GM21737 (cell line): ENCODE measurements around the gene FRMD7.
"Not testable (repeated sequence)": the region's sequence is repeated elsewhere in the genome, so short reads cannot be mapped to it uniquely, and the experiment has no call there.

Source experiments
- ATAC-seq: cut with Tn5 transposase; IDR thresholded peaks from one replicate; pipeline ENCODE4 v1.9.1; 2021; ENCODE audit warnings: mild to moderate bottlenecking, moderate library complexity; ENCODE audit not compliant: unreplicated experiment

Gene FRMD7

GRCh38 chrX:132127743-132128142 lies at the start of gene FRMD7:
Gene FRMD7, minus strand, starts transcription at chrX:132128020. Its CDS starts 176 bp downstream, at chrX:132127844.
- ATAC-seq: no peak

- no peak for ATAC-seq
Observed at GRCh38 chrX:132173647-132174046, 45.8 kb upstream of the FRMD7 start.

- ATAC-seq: no peak
Observed at GRCh38 chrX:132171881-132172280, 44.1 kb upstream of the FRMD7 start.

- ATAC-seq: no peak
Observed at GRCh38 chrX:132171478-132171877, 43.7 kb upstream of the FRMD7 start.

- no peak for ATAC-seq
Observed at GRCh38 chrX:132169554-132169953, 41.7 kb upstream of the FRMD7 start.

- no peak for ATAC-seq
Observed at GRCh38 chrX:132165651-132166050, 37.8 kb upstream of the FRMD7 start.

- no peak for ATAC-seq
Observed at GRCh38 chrX:132165005-132165404, 37.2 kb upstream of the FRMD7 start.

GRCh38 chrX:132163094-132163493 lies 35.3 kb upstream of the FRMD7 start:
- not testable (repeated sequence) for ATAC-seq

- no peak for ATAC-seq
Observed at GRCh38 chrX:132153166-132153565, 25.3 kb upstream of the FRMD7 start.

- no peak for ATAC-seq
Observed at GRCh38 chrX:132146456-132146855, 18.6 kb upstream of the FRMD7 start.

GRCh38 chrX:132144061-132144460 lies 16.2 kb upstream of the FRMD7 start:
- no peak for ATAC-seq

- no peak for ATAC-seq
Observed at GRCh38 chrX:132125906-132126305, 1.9 kb downstream of the FRMD7 start.

- no peak for ATAC-seq
Observed at GRCh38 chrX:132120913-132121312, 6.9 kb downstream of the FRMD7 start.

- no peak for ATAC-seq
Observed at GRCh38 chrX:132119821-132120515, 7.9 kb downstream of the FRMD7 start.

- ATAC-seq: no peak
Observed at GRCh38 chrX:132119283-132119682, 8.5 kb downstream of the FRMD7 start.

GRCh38 chrX:132118358-132118757 lies 9.5 kb downstream of the FRMD7 start:
- no peak for ATAC-seq

GRCh38 chrX:132115792-132116191 lies 12.0 kb downstream of the FRMD7 start:
- no peak for ATAC-seq

- ATAC-seq: no peak
Observed at GRCh38 chrX:132114607-132115006, 13.2 kb downstream of the FRMD7 start.

- no peak for ATAC-seq
Observed at GRCh38 chrX:132107291-132107690, 20.5 kb downstream of the FRMD7 start.

GRCh38 chrX:132101799-132102198 lies 26.0 kb downstream of the FRMD7 start:
- ATAC-seq: no peak

GRCh38 chrX:132101206-132101605 lies 26.6 kb downstream of the FRMD7 start:
- no peak for ATAC-seq

- ATAC-seq: not testable (repeated sequence)
Observed at GRCh38 chrX:132098704-132099103, 29.1 kb downstream of the FRMD7 start.

- no peak for ATAC-seq
Observed at GRCh38 chrX:132094164-132094563, 33.7 kb downstream of the FRMD7 start.
